ENCODE data around the gene TRAF3IP1. TPM values are rescaled to one million over a fixed set of nuclear protein-coding genes. Genes with fewer than 3 reads are reported as not detected.

TRAF3IP1 gene
- total RNA-seq, 1 experiment from 2014 or later, result 8.2 TPM

- Histone ChIP-seq H3K4me1 (ENCODE audit: insufficient read depth, low read length) (no peaks in the 10 kb centered on the region), H3K27ac (ENCODE audit: low read length) (no peak overlapping the region), H3K9me3 (ENCODE audit: low read length) (no peaks in the 10 kb centered on the region), H3K9ac (ENCODE audit: low read length) (no peak overlapping the region), H3K4me3 (ENCODE audit: low read length) (no peak overlapping the region), H3K9me2 (replicated peaks; ENCODE audit: low read length) (no peaks in the 10 kb centered on the region), H4K20me1 (ENCODE audit: low read length) (no peaks in the 10 kb centered on the region), H3K36me3 (ENCODE audit: low read depth, low read length) (no peaks in the 10 kb centered on the region), H2AFZ (ENCODE audit: low read length) (no peak overlapping the region), H3K27me3 (ENCODE audit: low read length) (no peaks in the 10 kb centered on the region), H3K79me2 (ENCODE audit: low read length) (no peaks in the 10 kb centered on the region), H3F3A (ENCODE audit: low read length, unreplicated experiment) (no peaks in the 10 kb centered on the region), H3K4me2 (ENCODE audit: low read length) (no peak overlapping the region)
- CTCF ChIA-PET, result no interaction called here
- intact Hi-C loops (cut with micrococcal nuclease), result no loop called here
- DNase-seq (no peak), ATAC-seq (no peak)
- POLR2A ChIA-PET (ENCODE audit: unreplicated experiment), result no interaction called here
- TF ChIP-seq EZH2 (IDR thresholded peaks at IDR 0.05; ENCODE audit: low read length, unreplicated experiment) (no peak), CTCF (conservative IDR thresholded peaks at IDR 0.05; ENCODE audit: low read depth, low read length) (no peak), EZH2phosphoT487 (IDR thresholded peaks at IDR 0.05; ENCODE audit: borderline replicate concordance, low read length) (no peak)
- no TSS peak for BruUV-seq (replicated peaks)
These were observed 78.3 kb downstream of the TRAF3IP1 start for GRCh38 chr2:238398577-238398976.

GRCh38 chr2:238399094-238399493 lies 78.8 kb downstream of the TRAF3IP1 start:
- ChIA-PET POLR2A (ENCODE audit: unreplicated experiment) (no interaction called here), CTCF (no interaction called here)
- ATAC-seq, result no peak
- Histone ChIP-seq H3K9ac (ENCODE audit: low read length) (no peak overlapping the region), H3K9me2 (replicated peaks; ENCODE audit: low read length) (no peaks in the 10 kb centered on the region), H3K36me3 (ENCODE audit: low read depth, low read length) (no peaks in the 10 kb centered on the region), H3K27ac (ENCODE audit: low read length) (no peak overlapping the region), H3K4me1 (ENCODE audit: insufficient read depth, low read length) (no peaks in the 10 kb centered on the region), H4K20me1 (ENCODE audit: low read length) (no peaks in the 10 kb centered on the region), H3K4me3 (ENCODE audit: low read length) (no peak overlapping the region), H2AFZ (ENCODE audit: low read length) (no peak overlapping the region), H3K4me2 (ENCODE audit: low read length) (no peak overlapping the region), H3K27me3 (ENCODE audit: low read length) (no peaks in the 10 kb centered on the region), H3K9me3 (ENCODE audit: low read length) (no peaks in the 10 kb centered on the region), H3K79me2 (ENCODE audit: low read length) (no peaks in the 10 kb centered on the region), H3F3A (ENCODE audit: low read length, unreplicated experiment) (no peaks in the 10 kb centered on the region)
- BruUV-seq (replicated peaks), result TSS peak; percentile 30
- DNase-seq, result no peak
- TF ChIP-seq EZH2phosphoT487 (IDR thresholded peaks at IDR 0.05; ENCODE audit: borderline replicate concordance, low read length) (no peak), CTCF (conservative IDR thresholded peaks at IDR 0.05; ENCODE audit: low read depth, low read length) (no peak), EZH2 (IDR thresholded peaks at IDR 0.05; ENCODE audit: low read length, unreplicated experiment) (no peak)
- intact Hi-C loops (cut with micrococcal nuclease), result no loop called here

GRCh38 chr2:238401551-238401950 lies 81.2 kb downstream of the TRAF3IP1 start:
- DNase-seq, result no peak
- H3K9me3 ChIP-seq (ENCODE audit: low read length), result no peaks in the 10 kb centered on the region
- H3K79me2 ChIP-seq (ENCODE audit: low read length), result no peaks in the 10 kb centered on the region
- no peak overlapping the region for H3K27ac ChIP-seq (ENCODE audit: low read length)
- no TSS peak for BruUV-seq (replicated peaks)
- H3K9me2 ChIP-seq (replicated peaks; ENCODE audit: low read length), result no peaks in the 10 kb centered on the region
- no peak for ATAC-seq
- H4K20me1 ChIP-seq (ENCODE audit: low read length), result no peaks in the 10 kb centered on the region
- no peak overlapping the region for H3K4me3 ChIP-seq (ENCODE audit: low read length)
- H3K27me3 ChIP-seq (ENCODE audit: low read length), result no peaks in the 10 kb centered on the region
- POLR2A ChIA-PET (ENCODE audit: unreplicated experiment), result no interaction called here
- no peaks in the 10 kb centered on the region for H3F3A ChIP-seq (ENCODE audit: low read length, unreplicated experiment)
- TF ChIP-seq CTCF (conservative IDR thresholded peaks at IDR 0.05; ENCODE audit: low read depth, low read length), result no peak
- TF ChIP-seq EZH2 (IDR thresholded peaks at IDR 0.05; ENCODE audit: low read length, unreplicated experiment), result no peak
- TF ChIP-seq EZH2phosphoT487 (IDR thresholded peaks at IDR 0.05; ENCODE audit: borderline replicate concordance, low read length), result no peak
- no peaks in the 10 kb centered on the region for H3K36me3 ChIP-seq (ENCODE audit: low read depth, low read length)
- H3K4me1 ChIP-seq (ENCODE audit: insufficient read depth, low read length), result no peaks in the 10 kb centered on the region
- no peak overlapping the region for H3K4me2 ChIP-seq (ENCODE audit: low read length)
- H3K9ac ChIP-seq (ENCODE audit: low read length), result no peak overlapping the region
- no peak overlapping the region for H2AFZ ChIP-seq (ENCODE audit: low read length)
- CTCF ChIA-PET, result no interaction called here
- intact Hi-C loops (cut with micrococcal nuclease), result no loop called here
